ENCODE data around the gene SLC6A2. TPM values are rescaled to one million over a fixed set of nuclear protein-coding genes. Genes with fewer than 3 reads are reported as not detected.

Gene SLC6A2
- total and polyA plus RNA-seq, 9 of the 15 experiments (the other 6 are each of a cell fraction or from before 2014, with no cell fraction given), result not detected

DNA sequence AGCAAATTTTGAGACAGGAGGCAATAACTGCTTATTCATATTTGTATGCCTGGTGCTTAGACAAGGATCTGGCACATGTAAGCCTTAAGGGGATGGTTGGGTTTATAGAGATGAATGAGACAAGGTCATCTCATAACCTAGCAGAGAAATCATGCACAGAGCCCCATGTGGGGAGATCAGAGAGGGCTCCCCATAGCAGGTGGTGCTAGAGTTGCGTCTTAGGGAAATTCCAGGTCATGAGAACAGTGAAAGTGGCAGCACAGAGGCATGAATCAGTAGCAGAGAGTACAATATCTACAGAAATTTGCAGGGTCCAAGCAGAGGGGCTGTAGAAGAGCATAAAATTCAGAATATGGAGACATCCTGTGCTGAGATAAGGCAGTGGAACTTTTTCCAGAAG, 57.3 kb downstream of the SLC6A2 start:
- H3K79me2 ChIP-seq (ENCODE audit: control insufficient read depth, insufficient read depth, low read length), result no peaks in the 10 kb centered on the region
- WGBS (ENCODE audit: insufficient coverage, low coverage, missing lambda C conversion rate), result 0% methylated on average over 1 of the region's 1 CpG
- H3K4me3 ChIP-seq, result no peak overlapping the region
- no peaks in the 10 kb centered on the region for H3K9me1 ChIP-seq (ENCODE audit: control insufficient read depth, insufficient read depth, low read length)
- no peaks in the 10 kb centered on the region for H3K9me3 ChIP-seq (replicated peaks; ENCODE audit: control insufficient read depth, insufficient read depth, low read depth, low read length)
- intact Hi-C loops (cut with micrococcal nuclease) (no loop called here), in situ Hi-C loops (cut with MboI) (loop anchor here (5.0 to 10.0 kb wide), 2 partner anchors 129 to 602 kb away; no protein-coding TSS in a partner anchor)
- FAIRE-seq (no peak), ATAC-seq (no peak), DNase-seq (ENCODE audit: extremely low read depth in 1 of 4, low spot score in 3 of 4) (no peak)
- no peaks in the 10 kb centered on the region for H3K36me3 ChIP-seq (ENCODE audit: control insufficient read depth, insufficient read depth, low read length)
- POLR2A ChIA-PET, result no interaction called here
- TF ChIP-seq KLF10 (CRISPR knock-in tag; IDR thresholded peaks at IDR 0.05), result no peak
- no peak for TF ChIP-seq ZNF589 (CRISPR knock-in tag; IDR thresholded peaks at IDR 0.05; ENCODE audit: low read depth)
- no peak for TF ChIP-seq PRMT5 (CRISPR knock-in tag; IDR thresholded peaks at IDR 0.05)
- TF ChIP-seq ZEB2 (IDR thresholded peaks at IDR 0.05), result no peak
- TF ChIP-seq, protein P1, sequence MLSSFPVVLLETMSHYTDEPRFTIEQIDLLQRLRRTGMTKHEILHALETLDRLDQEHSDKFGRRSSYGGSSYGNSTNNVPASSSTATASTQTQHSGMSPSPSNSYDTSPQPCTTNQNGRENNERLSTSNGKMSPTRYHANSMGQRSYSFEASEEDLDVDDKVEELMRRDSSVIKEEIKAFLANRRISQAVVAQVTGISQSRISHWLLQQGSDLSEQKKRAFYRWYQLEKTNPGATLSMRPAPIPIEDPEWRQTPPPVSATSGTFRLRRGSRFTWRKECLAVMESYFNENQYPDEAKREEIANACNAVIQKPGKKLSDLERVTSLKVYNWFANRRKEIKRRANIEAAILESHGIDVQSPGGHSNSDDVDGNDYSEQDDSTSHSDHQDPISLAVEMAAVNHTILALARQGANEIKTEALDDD (IDR thresholded peaks at IDR 0.05), result no peak
- no peak for TF ChIP-seq SRF (CRISPR knock-in tag; IDR thresholded peaks at IDR 0.05)
- no peak for TF ChIP-seq LEF1 (IDR thresholded peaks at IDR 0.05)
- TF ChIP-seq GABPA (tag; conservative IDR thresholded peaks at IDR 0.05; ENCODE audit: low read depth), result no peak
- TF ChIP-seq NRF1 (conservative IDR thresholded peaks at IDR 0.05 in 1 of 2, IDR thresholded peaks at IDR 0.05 in 1 of 2), result no peak
- CTCF ChIA-PET (ENCODE audit: low intra/inter-chr PET ratio), result interaction anchor here (0.6 to 3.4 kb wide), 4 partner anchors 10 to 984 kb away, joined by 3 to 28 read pairs (median 4); no protein-coding TSS in a partner anchor
- H3K4me1 ChIP-seq (replicated peaks in 1 of 2; ENCODE audit: control insufficient read depth in 2 of 2, insufficient read depth in 2 of 2, low read length in 2 of 2), result no peaks in the 10 kb centered on the region
- no peak overlapping the region for H3K4me2 ChIP-seq (ENCODE audit: insufficient read depth, low read length)
- no peaks in the 10 kb centered on the region; the same call in 1 of the 2 replicates for H4K20me1 ChIP-seq (replicated peaks; ENCODE audit: control insufficient read depth, insufficient read depth, low read length)
- BruUV-seq (replicated peaks), result no TSS peak
- no peak overlapping the region for H3K9ac ChIP-seq (ENCODE audit: insufficient read depth in 1 of 2, low read depth in 2 of 2, low read length in 2 of 2)
- no peak overlapping the region for H3K27ac ChIP-seq (ENCODE audit: extremely low read depth, low read depth, low read length)
- no peak overlapping the region for H2AFZ ChIP-seq (ENCODE audit: low read depth, low read length)
- peaks cover 3 to 4% of the 10 kb centered on the region in 2 experiments; a peak in 3 of 5 replicates for H3K27me3 ChIP-seq (ENCODE audit: control insufficient read depth in 2 of 2, insufficient read depth in 2 of 2, low read length in 2 of 2)

All from K562 (cell line).